Ectodermal cell (in vitro differentiated cells): Measurements from ENCODE around the gene RPS19.
"Not testable (repeated sequence)": the region's sequence is repeated elsewhere in the genome, so short reads cannot be mapped to it uniquely, and the experiment has no call there.

Source experiments
- H3K27ac ChIP-seq: 2 replicates; pipeline ENCODE4 v1.7.0; 2013; ENCODE audit warnings: mild to moderate bottlenecking, low read depth, low read length; ENCODE audit not compliant: insufficient read depth, poor library complexity, severe bottlenecking
- H3K27me3 ChIP-seq: 2 replicates; pipeline ENCODE4 v1.7.0; 2013; ENCODE audit warnings: mild to moderate bottlenecking, low read length; ENCODE audit not compliant: insufficient read depth, control insufficient read depth, poor library complexity, severe bottlenecking
- H3K36me3 ChIP-seq: one replicate; pipeline ENCODE4 v1.7.0; 2013; ENCODE audit warnings: low read length; ENCODE audit not compliant: control insufficient read depth, insufficient read depth
- H3K4me1 ChIP-seq: one replicate; pipeline ENCODE4 v1.7.0; 2013; ENCODE audit warnings: low read length; ENCODE audit not compliant: control insufficient read depth, insufficient read depth
- H3K4me3 ChIP-seq: 2 replicates; pipeline ENCODE4 v1.7.0; 2013; ENCODE audit warnings: low read depth, low read length, control low read depth; ENCODE audit not compliant: insufficient read depth
- H3K9me3 ChIP-seq: 2 replicates; pipeline ENCODE4 v1.7.0; 2013; ENCODE audit warnings: mild to moderate bottlenecking, low read length, moderate library complexity; ENCODE audit not compliant: control insufficient read depth
- WGBS, 2 experiments: methylation state at CpG; one replicate each; pipeline ENCODE4 v1.1.7; 2013; ENCODE audit warnings: missing lambda C conversion rate in 2 of 2; 5-methylcytosine and 5-hydroxymethylcytosine counted together

The RPS19 gene

GRCh38 chr19:41914424-41914834 lies 54.4 kb downstream of the RPS19 start:
- not testable (repeated sequence) for H3K4me1 ChIP-seq, H3K27ac ChIP-seq, H3K4me3 ChIP-seq, H3K9me3 ChIP-seq, H3K36me3 ChIP-seq
- 4 to 6% methylated on average over 2 of the region's 5 CpGs for whole genome bisulfite sequencing, 2 experiments
- peaks cover 100% of the 10 kb centered on the region for H3K27me3 ChIP-seq

GRCh38 chr19:41915021-41915775 lies 55.1 kb downstream of the RPS19 start:
- H3K27me3 ChIP-seq, result peaks cover 100% of the 10 kb centered on the region
- no peaks in the 10 kb centered on the region for H3K36me3 ChIP-seq
- H3K9me3 ChIP-seq, result no peaks in the 10 kb centered on the region
- no peak overlapping the region for H3K27ac ChIP-seq
- no peak overlapping the region for H3K4me3 ChIP-seq
- peaks cover 8% of the 10 kb centered on the region for H3K4me1 ChIP-seq
- WGBS, 2 experiments, result 8% methylated on average over 37 to 38 of the region's 38 CpGs

- H3K9me3 ChIP-seq, result no peaks in the 10 kb centered on the region
- H3K27ac ChIP-seq, result no peak overlapping the region
- H3K4me1 ChIP-seq, result peaks cover 9% of the 10 kb centered on the region
- peaks cover 100% of the 10 kb centered on the region for H3K27me3 ChIP-seq
- H3K36me3 ChIP-seq, result no peaks in the 10 kb centered on the region
- H3K4me3 ChIP-seq, result no peak overlapping the region
- WGBS, 2 experiments, result 41 to 44% methylated on average over 22 to 26 of the region's 27 CpGs
These were observed 55.8 kb downstream of the RPS19 start for GRCh38 chr19:41915776-41916414.

- no peaks in the 10 kb centered on the region for H3K9me3 ChIP-seq
- H3K27me3 ChIP-seq, result peaks cover 100% of the 10 kb centered on the region
- no peak overlapping the region for H3K4me3 ChIP-seq
- peaks cover 18% of the 10 kb centered on the region for H3K4me1 ChIP-seq
- H3K36me3 ChIP-seq, result no peaks in the 10 kb centered on the region
- 77% methylated on average over 12 of the region's 12 CpGs for WGBS, 2 experiments
- no peak overlapping the region for H3K27ac ChIP-seq
These were observed 57.6 kb downstream of the RPS19 start for GRCh38 chr19:41917676-41918075.

GRCh38 chr19:41918095-41918494 lies 58.0 kb downstream of the RPS19 start:
- Histone ChIP-seq H3K27ac (no peak overlapping the region), H3K4me1 (peaks cover 18% of the 10 kb centered on the region), H3K4me3 (no peak overlapping the region), H3K36me3 (no peaks in the 10 kb centered on the region), H3K9me3 (no peaks in the 10 kb centered on the region), H3K27me3 (peaks cover 100% of the 10 kb centered on the region)
- WGBS, 2 experiments, result 80 to 90% methylated on average over 6 of the region's 6 CpGs

- Histone ChIP-seq H3K4me3 (no peak overlapping the region), H3K4me1 (peaks cover 12% of the 10 kb centered on the region), H3K27ac (no peak overlapping the region), H3K9me3 (no peaks in the 10 kb centered on the region), H3K27me3 (peaks cover 100% of the 10 kb centered on the region), H3K36me3 (no peaks in the 10 kb centered on the region)
- 86 to 89% methylated on average over 5 of the region's 5 CpGs for WGBS, 2 experiments
These were observed 58.7 kb downstream of the RPS19 start for GRCh38 chr19:41918653-41919244.

GRCh38 chr19:41919948-41920712 lies 60.1 kb downstream of the RPS19 start:
- Histone ChIP-seq H3K4me3 (no peak overlapping the region), H3K4me1 (peaks cover 12% of the 10 kb centered on the region), H3K36me3 (no peaks in the 10 kb centered on the region), H3K27me3 (peaks cover 100% of the 10 kb centered on the region), H3K9me3 (no peaks in the 10 kb centered on the region), H3K27ac (no peak overlapping the region)
- WGBS, 2 experiments, result 92% methylated on average over 33 of the region's 33 CpGs

GRCh38 chr19:41920882-41921576 lies 61.0 kb downstream of the RPS19 start:
- Histone ChIP-seq H3K27ac (no peak overlapping the region), H3K4me3 (no peak overlapping the region), H3K27me3 (peaks cover 100% of the 10 kb centered on the region), H3K9me3 (no peaks in the 10 kb centered on the region), H3K4me1 (peaks cover 12% of the 10 kb centered on the region), H3K36me3 (no peaks in the 10 kb centered on the region)
- WGBS, 2 experiments, result 17 to 21% methylated on average over 26 of the region's 26 CpGs

- Histone ChIP-seq H3K9me3 (no peaks in the 10 kb centered on the region), H3K4me1 (peaks cover 12% of the 10 kb centered on the region), H3K36me3 (no peaks in the 10 kb centered on the region), H3K27ac (no peak overlapping the region), H3K27me3 (peaks cover 100% of the 10 kb centered on the region), H3K4me3 (no peak overlapping the region)
- WGBS, 2 experiments, result 16 to 17% methylated on average over 21 to 22 of the region's 22 CpGs
These were observed 61.8 kb downstream of the RPS19 start for GRCh38 chr19:41921577-41922576.
